Measurements from ENCODE around the gene PCBP3. TPM values are rescaled to one million over a fixed set of nuclear protein-coding genes. Genes with fewer than 3 reads are reported as not detected.
"Not testable (repeated sequence)": the region's sequence is repeated elsewhere in the genome, so short reads cannot be mapped to it uniquely, and the experiment has no call there.

Gene PCBP3
- total RNA-seq, 1 donor from 2014 or later = 5.5 TPM

GRCh38 chr21:45947716-45948255, 304.3 kb downstream of the PCBP3 start:
- no peak for DNase-seq

GRCh38 chr21:45948576-45949141, 305.1 kb downstream of the PCBP3 start:
- no peak for DNase-seq

GRCh38 chr21:45949928-45950739, 306.6 kb downstream of the PCBP3 start:
- DNase-seq = no peak

DNA sequence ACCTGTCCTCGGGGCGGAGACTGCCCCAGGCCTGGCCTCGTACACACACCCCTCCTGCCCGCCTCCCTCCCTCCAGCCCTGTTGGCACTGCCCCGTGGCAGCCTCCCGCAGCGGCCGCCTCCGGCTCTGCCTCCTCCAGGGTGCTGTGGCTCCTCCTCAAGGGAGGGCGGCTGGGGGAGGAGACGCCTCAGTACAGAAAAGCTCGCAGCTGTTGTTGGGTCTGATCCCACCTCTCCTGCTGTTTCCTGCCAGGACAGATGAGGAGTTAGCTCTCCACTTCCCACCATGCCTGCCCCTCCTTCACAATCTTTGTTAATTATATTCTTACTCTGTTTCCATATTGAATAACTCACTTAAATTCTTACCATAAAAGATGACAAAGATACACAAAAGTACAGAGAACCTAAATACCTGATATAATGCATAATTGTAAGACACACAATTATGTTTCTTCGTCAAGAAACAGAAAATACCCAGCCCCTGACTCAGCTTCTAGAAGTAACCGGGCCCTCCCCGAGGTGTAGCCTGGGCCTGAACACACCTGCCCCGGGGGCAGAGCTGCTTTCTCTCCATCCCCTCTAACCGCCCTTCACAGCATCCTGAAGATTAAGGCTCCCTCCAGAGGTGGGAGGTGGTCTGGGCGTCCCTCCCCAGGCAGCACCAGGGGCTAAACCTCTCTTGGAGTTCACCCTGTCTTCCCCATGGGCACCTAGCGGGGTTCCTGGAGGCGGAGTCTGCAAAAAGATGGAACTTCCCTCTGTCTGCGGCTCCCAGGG, 307.4 kb downstream of the PCBP3 start:
- peak; percentile 96 for DNase-seq

GRCh38 chr21:45951676-45952075, 308.2 kb downstream of the PCBP3 start:
- DNase-seq = no peak

DNA sequence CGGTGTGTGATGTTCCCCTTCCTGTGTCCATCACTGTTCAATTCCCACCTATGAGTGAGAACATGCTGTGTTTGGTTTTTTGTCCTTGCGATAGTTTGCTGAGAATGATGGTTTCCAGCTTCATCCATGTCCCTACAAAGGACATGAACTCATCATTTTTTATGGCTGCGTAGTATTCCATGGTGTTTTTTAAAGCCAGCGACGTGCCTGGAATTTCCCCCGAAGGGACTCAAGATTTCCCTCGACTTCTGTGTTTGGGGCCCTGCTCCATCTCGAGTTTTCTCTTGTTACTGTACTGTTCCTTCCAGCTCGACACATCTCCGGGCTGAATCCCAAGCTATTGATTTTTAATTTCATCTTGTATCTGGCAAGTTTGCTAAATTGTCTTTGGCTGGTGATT, 309.0 kb downstream of the PCBP3 start:
- not testable (repeated sequence) for DNase-seq

DNA sequence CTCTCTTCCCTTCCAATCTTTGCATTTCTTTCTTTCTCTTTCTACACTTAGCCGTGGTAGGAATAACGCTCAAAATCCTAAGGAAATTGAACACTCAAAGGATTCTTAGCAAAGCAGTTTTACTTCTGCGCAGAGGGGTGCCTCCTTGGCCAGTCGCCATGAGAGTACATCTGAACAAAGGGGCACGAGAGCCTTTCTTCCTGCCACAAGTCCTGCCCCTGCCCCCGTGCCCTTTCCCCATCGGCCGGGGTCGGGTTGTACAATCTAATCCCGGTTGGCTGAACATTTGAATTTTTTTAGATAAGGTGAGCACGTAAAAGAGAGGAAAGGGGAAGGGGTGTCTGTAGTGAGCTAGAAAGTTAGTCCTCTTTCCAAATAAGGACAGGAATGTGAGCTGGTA, 309.4 kb downstream of the PCBP3 start:
- DNase-seq = no peak

DNA sequence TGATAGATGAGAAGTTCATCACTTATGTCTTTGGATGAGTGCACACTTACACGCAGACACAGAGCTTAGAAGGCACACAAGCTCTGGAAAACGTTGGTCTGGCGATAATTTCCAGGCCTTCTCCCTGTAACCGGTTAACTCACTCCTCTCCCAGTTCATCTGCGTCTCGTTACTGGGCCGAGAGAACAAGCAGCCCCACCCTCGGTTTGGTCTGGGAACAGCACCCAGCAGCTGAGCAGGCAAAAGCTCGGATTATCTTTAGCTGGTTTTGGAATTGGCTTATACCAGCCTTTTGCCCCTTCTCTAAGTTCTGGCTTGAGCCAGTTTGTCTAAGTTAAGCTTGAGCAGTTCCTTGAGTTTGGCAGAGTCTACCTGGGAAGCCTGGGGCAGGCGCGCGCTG, 310.7 kb downstream of the PCBP3 start:
- DNase-seq = peak; percentile 68

DNA sequence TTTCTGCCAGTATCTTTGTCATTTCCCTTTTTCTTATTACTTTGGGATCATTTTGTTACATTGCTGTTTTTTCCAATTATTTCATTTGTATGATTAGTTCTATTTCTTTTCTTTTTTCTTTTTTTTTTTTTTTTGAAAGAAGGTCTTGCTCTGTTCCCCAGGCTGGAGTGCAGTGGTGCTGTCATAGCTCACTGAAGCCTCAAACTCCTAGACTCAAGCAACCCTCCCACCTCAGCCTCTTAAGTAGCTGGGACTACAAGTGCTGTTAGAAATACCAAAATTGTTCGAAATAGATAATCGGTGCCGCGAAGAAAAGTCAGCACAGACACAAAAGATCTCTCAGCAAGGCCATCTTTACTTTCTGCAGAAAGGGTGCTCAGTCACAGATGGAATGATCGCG, 311.4 kb downstream of the PCBP3 start:
- no peak for DNase-seq

DNA sequence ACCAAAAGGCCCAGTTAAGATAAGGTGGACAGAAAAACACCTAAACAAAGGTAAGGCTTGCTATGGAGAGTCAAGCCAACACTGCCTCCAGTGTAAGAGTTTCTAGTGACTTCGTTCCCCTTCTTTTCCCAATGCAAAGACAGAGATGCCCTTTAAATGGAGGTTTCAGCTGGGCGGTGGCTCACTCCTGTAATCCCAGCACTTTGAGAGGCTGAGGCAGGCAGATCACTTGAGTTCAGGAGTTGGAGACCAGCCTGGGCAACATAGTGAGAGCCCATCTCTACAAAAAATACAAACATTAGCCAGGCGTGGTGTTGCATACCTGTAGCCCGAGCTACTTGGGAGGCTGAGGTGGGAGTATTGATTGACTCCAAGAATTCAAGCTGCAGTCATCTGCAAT, 314.0 kb downstream of the PCBP3 start:
- no peak for DNase-seq

- DNase-seq = peak; percentile 62
Observed at GRCh38 chr21:45957981-45958600, 314.6 kb downstream of the PCBP3 start.

DNA sequence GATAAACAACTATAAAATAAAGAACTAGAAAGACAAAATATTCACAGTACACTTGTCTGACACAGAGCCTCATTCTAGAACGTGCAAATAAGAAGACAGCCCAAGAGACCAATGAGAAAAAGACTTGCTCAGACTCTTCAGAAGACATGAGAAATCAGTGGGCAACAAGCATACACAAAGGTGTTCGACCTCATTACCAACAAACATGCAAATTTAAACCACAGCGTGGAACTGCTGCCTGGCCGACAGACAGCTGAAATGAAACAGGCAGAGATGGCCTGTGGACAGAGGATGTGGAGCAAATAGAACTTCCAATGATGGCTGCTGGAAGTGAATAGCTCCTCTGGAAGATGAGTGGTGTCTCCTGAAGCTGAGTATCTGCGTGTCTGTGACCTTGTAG, 315.7 kb downstream of the PCBP3 start:
- no peak for DNase-seq

- DNase-seq = no peak
Observed at GRCh38 chr21:45959779-45960390, 316.4 kb downstream of the PCBP3 start.

- DNase-seq = not testable (repeated sequence)
Observed at GRCh38 chr21:45961408-45961807, 317.9 kb downstream of the PCBP3 start.

GRCh38 chr21:45962531-45963231, 319.2 kb downstream of the PCBP3 start:
- DNase-seq = no peak

DNA sequence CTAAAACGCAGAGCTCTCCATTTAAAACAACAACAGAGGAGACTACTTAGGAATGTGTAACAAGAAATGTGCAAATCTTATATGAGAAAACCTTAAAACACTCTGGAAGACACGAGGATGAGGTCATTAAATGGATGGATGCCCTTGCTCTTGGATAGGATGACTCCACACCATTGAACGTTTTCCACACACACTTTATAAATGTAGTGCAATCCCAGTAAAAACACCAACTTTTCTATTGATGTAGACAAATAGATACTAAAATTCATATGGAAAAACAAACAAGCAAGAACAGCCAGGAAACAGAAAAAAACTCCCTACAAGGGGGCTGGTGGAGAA, 319.7 kb downstream of the PCBP3 start:
- DNase-seq = peak; percentile 78

GRCh38 chr21:45964649-45965048, 321.1 kb downstream of the PCBP3 start:
- no peak for DNase-seq

- no peak for DNase-seq
Observed at GRCh38 chr21:45965084-45965809, 321.7 kb downstream of the PCBP3 start.

GRCh38 chr21:45966791-45967394, 323.4 kb downstream of the PCBP3 start:
- no peak for DNase-seq

GRCh38 chr21:45969921-45970673, 326.6 kb downstream of the PCBP3 start:
- no peak for DNase-seq
